HepG2 (cell line): ENCODE results near the gene KIAA1614. TPM values are rescaled to one million over a fixed set of nuclear protein-coding genes. Genes with fewer than 3 reads are reported as not detected.

Experiments used
- FOXM1 ChIP-seq: sonication (generic); formaldehyde crosslinking; IDR thresholded peaks from 2 replicates; pipeline ENCODE4 v1.5.0; 2020; ENCODE audit warnings: missing genetic modification reagents
- NPAS2 ChIP-seq: sonication (generic); formaldehyde crosslinking; IDR thresholded peaks from 2 replicates; pipeline ENCODE4 v1.8.0; 2022; ENCODE audit warnings: mild to moderate bottlenecking, missing genetic modification reagents, borderline replicate concordance
- REPIN1 ChIP-seq: sonication (generic); formaldehyde crosslinking; IDR thresholded peaks from 2 replicates; pipeline ENCODE4 v1.8.0; 2022; ENCODE audit warnings: missing genetic modification reagents, low read depth, mild to moderate bottlenecking, borderline replicate concordance
- REXO4 ChIP-seq: sonication (generic); formaldehyde crosslinking; IDR thresholded peaks from 2 replicates; pipeline ENCODE4 v1.8.0; 2022; ENCODE audit warnings: missing genetic modification reagents, mild to moderate bottlenecking, borderline replicate concordance
- RFX3 ChIP-seq: IDR thresholded peaks from 2 replicates; pipeline ENCODE4 v1.6.1; 2016; ENCODE audit warnings: missing biosample characterization, missing genetic modification reagents
- SKI ChIP-seq: fragments of 450-650 bp; IDR thresholded peaks from one replicate; pipeline ENCODE4 v1.6.1; 2018; ENCODE audit warnings: mild to moderate bottlenecking; ENCODE audit not compliant: partially characterized antibody
- SP2 ChIP-seq: sonication (generic); formaldehyde crosslinking; IDR thresholded peaks from 2 replicates; pipeline ENCODE4 v1.5.1; 2020; ENCODE audit warnings: mild to moderate bottlenecking, missing genetic modification reagents
- TAF15 ChIP-seq: fragments of 200-400 bp; formaldehyde crosslinking; IDR thresholded peaks from one replicate; pipeline ENCODE4 v1.6.1; 2018; ENCODE audit warnings: mild to moderate bottlenecking, low read depth, low read length; ENCODE audit not compliant: poor library complexity, severe bottlenecking
- TOE1 ChIP-seq: sonication (generic); formaldehyde crosslinking; IDR thresholded peaks from 2 replicates; pipeline ENCODE4 v1.4.0; 2020; ENCODE audit warnings: mild to moderate bottlenecking, missing genetic modification reagents
- ZFP91 ChIP-seq: sonication (generic); formaldehyde crosslinking; IDR thresholded peaks from 2 replicates; pipeline ENCODE4 v1.9.0; 2022; ENCODE audit warnings: missing genetic modification reagents, mild to moderate bottlenecking, borderline replicate concordance
- ZFX ChIP-seq: sonication (generic); formaldehyde crosslinking; IDR thresholded peaks from 2 replicates; pipeline ENCODE4 v1.4.0; 2020; ENCODE audit warnings: mild to moderate bottlenecking, low read depth, missing genetic modification reagents, moderate library complexity
- ZMAT5 ChIP-seq: sonication (generic); formaldehyde crosslinking; IDR thresholded peaks from 2 replicates; pipeline ENCODE4 v1.5.0; 2020; ENCODE audit warnings: mild to moderate bottlenecking, low read depth, missing genetic modification reagents, borderline replicate concordance
- ZNF124 ChIP-seq: sonication (generic); formaldehyde crosslinking; IDR thresholded peaks from 2 replicates; pipeline ENCODE4 v1.4.0; 2020; ENCODE audit warnings: missing genetic modification reagents
- ZNF136 ChIP-seq: sonication (generic); formaldehyde crosslinking; IDR thresholded peaks from 2 replicates; pipeline ENCODE4 v1.8.1; 2022; ENCODE audit warnings: low read depth, mild to moderate bottlenecking, moderate library complexity, missing genetic modification reagents
- ZNF160 ChIP-seq: sonication (generic); formaldehyde crosslinking; IDR thresholded peaks from 2 replicates; pipeline ENCODE4 v1.8.0; 2022; ENCODE audit warnings: mild to moderate bottlenecking, inconsistent platforms, missing genetic modification reagents
- ZNF180 ChIP-seq: sonication (generic); formaldehyde crosslinking; IDR thresholded peaks from 2 replicates; pipeline ENCODE4 v1.4.0; 2020; ENCODE audit warnings: low read depth, missing genetic modification reagents, borderline replicate concordance
- ZNF33B ChIP-seq: sonication (generic); formaldehyde crosslinking; IDR thresholded peaks from 2 replicates; pipeline ENCODE4 v1.5.1; 2020; ENCODE audit warnings: mild to moderate bottlenecking, missing genetic modification reagents
- ZNF460 ChIP-seq: sonication (generic); formaldehyde crosslinking; IDR thresholded peaks from 2 replicates; pipeline ENCODE4 v1.5.1; 2020; ENCODE audit warnings: missing genetic modification reagents, mild to moderate bottlenecking, borderline replicate concordance
- ZNF570 ChIP-seq: sonication (generic); formaldehyde crosslinking; IDR thresholded peaks from 2 replicates; pipeline ENCODE4 v1.4.0; 2020; ENCODE audit warnings: mild to moderate bottlenecking, missing genetic modification reagents, borderline replicate concordance
- ZSCAN12 ChIP-seq: sonication (generic); formaldehyde crosslinking; IDR thresholded peaks from 2 replicates; pipeline ENCODE4 v1.9.0; 2021; ENCODE audit warnings: mild to moderate bottlenecking, missing genetic modification reagents
- polyA plus RNA-seq, 8 experiments: library from polyadenylated mRNA; depleted of rRNA in 3 of 8; stranded (reverse) in 7 of 8; unstranded in 1 of 8; fragments of >200 nt; fragmentation: Illumina TruSeq in 4 of 8; extraction: Trizol in 4 of 8; gene quantifications; 2 replicates each; pipeline versions ENCODE4 v1.2.1 to v1.2.3, GENCODE V29; 2011 to 2016; ENCODE audit warnings: low read depth in 4 of 8, missing spikeins in 1 of 8, mixed read lengths in 1 of 8; ENCODE audit not compliant: insufficient read depth in 1 of 8
- total RNA-seq, 5 experiments: library from RNA; depleted of rRNA; stranded (reverse); fragments of >200 nt; fragmentation: Illumina TruSeq; extraction: Trizol; gene quantifications; 2 replicates each; pipeline ENCODE4 v1.2.3, GENCODE V29; 2016; ENCODE audit warnings: low read depth in 1 of 5
- TF ChIP-seq, protein P1 (sequence below): sonication (generic); formaldehyde crosslinking; IDR thresholded peaks from 2 replicates; pipeline ENCODE4 v1.5.0; 2020; ENCODE audit warnings: mild to moderate bottlenecking, missing genetic modification reagents, borderline replicate concordance
- TF ChIP-seq, protein P2 (sequence below): IDR thresholded peaks from 2 replicates; pipeline ENCODE4 v1.6.1; 2012; ENCODE audit warnings: inconsistent platforms
- TF ChIP-seq, protein P3 (sequence below): IDR thresholded peaks from 2 replicates; pipeline ENCODE4 v1.6.1; 2016; ENCODE audit warnings: missing biosample characterization, missing genetic modification reagents, low read depth

Gene KIAA1614
- total and polyA plus RNA-seq, 2 of the 13 experiments (the other 11 are each of a cell fraction or from before 2014, with no cell fraction given): 0.15 to 0.77 TPM

DNA sequence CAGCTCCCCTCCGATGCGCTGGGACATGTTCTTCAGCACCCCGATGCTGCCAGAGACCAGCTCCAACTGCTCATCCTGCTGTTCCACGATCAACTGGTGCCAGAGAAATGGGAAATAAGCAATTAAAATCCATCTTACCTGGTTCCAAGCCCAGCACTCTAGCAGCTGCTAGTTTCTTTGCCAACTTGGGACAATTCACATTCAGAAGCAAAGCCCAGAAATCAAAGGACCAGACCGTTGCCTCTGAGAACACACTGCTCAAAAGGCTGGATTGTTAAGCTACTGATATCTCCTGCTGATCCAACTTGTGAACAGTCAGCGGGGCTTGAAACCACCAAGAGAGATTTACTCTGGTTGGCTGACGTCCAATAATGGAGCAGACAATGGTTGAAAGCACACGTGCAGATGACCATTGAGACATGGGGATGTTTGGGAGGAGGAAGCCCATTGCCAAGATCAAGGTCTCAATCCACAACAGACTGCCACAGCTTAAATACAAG is 75.6 kb downstream of the KIAA1614 start (continued):
- no peak for TF ChIP-seq ZMAT5 (CRISPR knock-in tag)
- TF ChIP-seq RFX3 (CRISPR knock-in tag): no peak
- TF ChIP-seq ZNF570 (CRISPR knock-in tag): no peak
- TF ChIP-seq REXO4 (CRISPR knock-in tag): no peak
- no peak for TF ChIP-seq ZNF180
- no peak for TF ChIP-seq ZFX (CRISPR knock-in tag)
- TF ChIP-seq, protein P1, sequence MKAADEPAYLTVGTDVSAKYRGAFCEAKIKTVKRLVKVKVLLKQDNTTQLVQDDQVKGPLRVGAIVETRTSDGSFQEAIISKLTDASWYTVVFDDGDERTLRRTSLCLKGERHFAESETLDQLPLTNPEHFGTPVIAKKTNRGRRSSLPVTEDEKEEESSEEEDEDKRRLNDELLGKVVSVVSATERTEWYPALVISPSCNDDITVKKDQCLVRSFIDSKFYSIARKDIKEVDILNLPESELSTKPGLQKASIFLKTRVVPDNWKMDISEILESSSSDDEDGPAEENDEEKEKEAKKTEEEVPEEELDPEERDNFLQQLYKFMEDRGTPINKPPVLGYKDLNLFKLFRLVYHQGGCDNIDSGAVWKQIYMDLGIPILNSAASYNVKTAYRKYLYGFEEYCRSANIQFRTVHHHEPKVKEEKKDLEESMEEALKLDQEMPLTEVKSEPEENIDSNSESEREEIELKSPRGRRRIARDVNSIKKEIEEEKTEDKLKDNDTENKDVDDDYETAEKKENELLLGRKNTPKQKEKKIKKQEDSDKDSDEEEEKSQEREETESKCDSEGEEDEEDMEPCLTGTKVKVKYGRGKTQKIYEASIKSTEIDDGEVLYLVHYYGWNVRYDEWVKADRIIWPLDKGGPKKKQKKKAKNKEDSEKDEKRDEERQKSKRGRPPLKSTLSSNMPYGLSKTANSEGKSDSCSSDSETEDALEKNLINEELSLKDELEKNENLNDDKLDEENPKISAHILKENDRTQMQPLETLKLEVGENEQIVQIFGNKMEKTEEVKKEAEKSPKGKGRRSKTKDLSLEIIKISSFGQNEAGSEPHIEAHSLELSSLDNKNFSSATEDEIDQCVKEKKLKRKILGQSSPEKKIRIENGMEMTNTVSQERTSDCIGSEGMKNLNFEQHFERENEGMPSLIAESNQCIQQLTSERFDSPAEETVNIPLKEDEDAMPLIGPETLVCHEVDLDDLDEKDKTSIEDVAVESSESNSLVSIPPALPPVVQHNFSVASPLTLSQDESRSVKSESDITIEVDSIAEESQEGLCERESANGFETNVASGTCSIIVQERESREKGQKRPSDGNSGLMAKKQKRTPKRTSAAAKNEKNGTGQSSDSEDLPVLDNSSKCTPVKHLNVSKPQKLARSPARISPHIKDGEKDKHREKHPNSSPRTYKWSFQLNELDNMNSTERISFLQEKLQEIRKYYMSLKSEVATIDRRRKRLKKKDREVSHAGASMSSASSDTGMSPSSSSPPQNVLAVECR (CRISPR knock-in tag): no peak
- TF ChIP-seq, protein P2, sequence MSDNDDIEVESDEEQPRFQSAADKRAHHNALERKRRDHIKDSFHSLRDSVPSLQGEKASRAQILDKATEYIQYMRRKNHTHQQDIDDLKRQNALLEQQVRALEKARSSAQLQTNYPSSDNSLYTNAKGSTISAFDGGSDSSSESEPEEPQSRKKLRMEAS: no peak
- TF ChIP-seq FOXM1 (CRISPR knock-in tag): no peak
- TF ChIP-seq ZNF124: no peak
- TF ChIP-seq SP2 (CRISPR knock-in tag): no peak
- TF ChIP-seq NPAS2: no peak
- TF ChIP-seq SKI: peak; percentile 74
- no peak for TF ChIP-seq TOE1 (CRISPR knock-in tag)
- TF ChIP-seq ZSCAN12 (CRISPR knock-in tag): no peak
- no peak for TF ChIP-seq ZNF460 (CRISPR knock-in tag)
- TF ChIP-seq TAF15: no peak
- TF ChIP-seq ZNF160 (CRISPR knock-in tag): no peak
- TF ChIP-seq REPIN1 (CRISPR knock-in tag): 0 out of 2 replicates have a peak, but pooled peaks have one; percentile 28
- TF ChIP-seq ZNF136 (CRISPR knock-in tag): no peak
- TF ChIP-seq, protein P3, sequence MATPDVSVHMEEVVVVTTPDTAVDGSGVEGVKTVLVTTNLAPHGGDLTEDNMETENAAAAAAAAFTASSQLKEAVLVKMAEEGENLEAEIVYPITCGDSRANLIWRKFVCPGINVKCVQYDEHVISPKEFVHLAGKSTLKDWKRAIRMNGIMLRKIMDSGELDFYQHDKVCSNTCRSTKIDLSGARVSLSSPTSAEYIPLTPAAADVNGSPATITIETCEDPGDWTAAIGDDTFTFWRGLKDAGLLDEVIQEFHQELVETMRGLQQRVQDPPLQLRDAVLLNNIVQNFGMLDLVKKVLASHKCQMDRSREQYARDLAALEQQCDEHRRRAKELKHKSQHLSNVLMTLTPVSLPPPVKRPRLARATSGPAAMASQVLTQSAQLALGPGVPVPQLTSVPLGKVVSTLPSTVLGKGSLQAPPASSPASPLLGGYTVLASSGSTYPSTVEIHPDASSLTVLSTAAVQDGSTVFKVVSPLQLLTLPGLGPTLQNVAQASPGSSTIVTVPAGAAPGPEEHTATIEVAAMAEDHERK (CRISPR knock-in tag): no peak
- TF ChIP-seq ZNF33B (CRISPR knock-in tag): no peak
- no peak for TF ChIP-seq ZFP91 (CRISPR knock-in tag)
